Effector CD8-positive, alpha-beta T cell (primary cell): ENCODE results near the gene SKAP2.

Experiments
- DNase-seq: peaks from one replicate; lab custom pipeline; 2025; lab: John Stamatoyannopoulos, UW

Gene SKAP2

DNA sequence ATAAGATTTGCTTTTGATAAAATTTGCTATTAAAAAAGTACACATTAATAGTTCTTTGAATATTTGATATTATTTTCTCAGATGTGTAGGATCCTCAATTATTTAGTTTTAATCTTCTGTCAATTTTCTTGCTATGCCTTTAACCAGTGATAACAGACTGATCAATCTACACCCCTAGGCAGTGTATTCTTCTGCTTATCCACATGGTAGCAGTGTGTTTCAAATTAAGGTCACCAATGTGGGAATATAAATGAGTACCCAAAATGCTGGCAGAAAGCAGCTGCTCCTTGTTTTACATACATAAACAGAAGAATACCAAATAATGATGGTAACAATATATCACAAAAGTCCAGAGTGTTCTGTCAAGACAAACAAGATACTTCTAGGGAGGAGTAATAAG is 87.0 kb downstream of the SKAP2 start:
- no peak for DNase-seq

GRCh38 chr7:26760501-26760900 is 103.9 kb downstream of the SKAP2 start:
- no peak for DNase-seq

GRCh38 chr7:26759108-26759507 is 105.3 kb downstream of the SKAP2 start:
- no peak for DNase-seq

DNA sequence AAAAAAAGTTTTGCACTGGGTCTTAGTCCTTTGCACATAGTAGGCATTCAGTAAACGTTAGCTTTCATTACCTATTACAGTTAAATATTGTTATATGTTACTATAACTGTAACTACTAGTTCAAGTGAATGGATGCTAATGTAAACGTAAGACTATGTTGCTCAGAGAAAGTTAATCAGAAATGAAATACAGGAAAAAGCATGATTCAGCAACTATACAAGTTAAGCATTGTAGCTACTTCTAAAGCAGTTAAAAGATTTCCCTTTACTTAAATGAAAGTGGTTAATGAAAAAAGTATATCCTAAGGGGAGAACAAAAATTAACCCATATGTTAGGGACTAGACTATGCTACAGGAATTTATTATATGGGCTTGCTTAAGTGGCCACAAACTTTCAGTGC is 121.2 kb downstream of the SKAP2 start:
- DNase-seq, result no peak

DNA sequence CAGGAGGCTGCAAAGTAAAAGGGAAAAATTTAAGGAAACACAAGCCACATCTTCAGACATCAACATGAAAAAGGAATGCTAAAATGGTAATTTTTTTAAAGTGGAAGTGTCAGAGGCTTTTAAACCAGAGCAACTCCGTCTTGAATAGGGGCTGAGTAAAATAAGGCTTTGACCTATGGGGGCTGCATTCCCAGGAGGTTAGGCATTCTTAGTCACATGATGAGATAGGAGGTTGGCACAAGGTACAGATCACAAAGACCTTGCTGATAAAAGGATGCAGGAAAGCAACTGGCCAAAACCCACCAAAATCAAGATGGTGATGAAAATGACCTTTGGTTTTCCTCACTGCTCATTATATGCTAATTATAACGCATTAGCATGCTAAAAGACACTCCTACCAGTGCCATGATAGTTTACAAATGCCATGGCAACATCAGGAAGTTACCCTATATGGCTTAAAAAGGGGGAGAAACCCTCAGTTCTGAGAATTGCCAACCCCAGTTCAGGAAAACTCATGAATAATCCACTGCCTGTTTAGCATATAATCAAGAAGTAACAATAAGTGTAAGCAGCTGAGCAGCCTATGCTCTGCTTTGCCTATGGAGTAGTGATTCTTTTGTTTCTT is 128.3 kb downstream of the SKAP2 start:
- no peak for DNase-seq

GRCh38 chr7:26729150-26729775 is 135.1 kb downstream of the SKAP2 start:
- no peak for DNase-seq

DNA sequence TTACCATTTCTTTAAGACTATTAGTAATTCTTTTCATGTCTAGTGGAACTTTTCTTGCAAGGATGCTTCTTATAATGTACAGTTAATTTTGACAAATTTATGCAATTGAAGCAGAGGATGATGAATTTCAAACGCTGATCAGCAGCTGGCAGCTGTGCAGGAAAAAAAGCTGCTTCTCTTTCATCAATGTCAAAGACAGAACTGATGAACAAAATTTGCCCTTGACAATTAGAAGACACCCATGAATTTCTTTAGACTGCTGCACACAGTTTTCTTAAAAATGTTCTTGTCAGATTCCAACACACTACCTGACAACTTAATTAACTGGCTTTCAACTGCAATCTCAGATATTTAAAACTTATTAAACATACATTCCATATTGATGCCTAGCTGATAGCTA is 138.3 kb downstream of the SKAP2 start:
- DNase-seq, result no peak

DNA sequence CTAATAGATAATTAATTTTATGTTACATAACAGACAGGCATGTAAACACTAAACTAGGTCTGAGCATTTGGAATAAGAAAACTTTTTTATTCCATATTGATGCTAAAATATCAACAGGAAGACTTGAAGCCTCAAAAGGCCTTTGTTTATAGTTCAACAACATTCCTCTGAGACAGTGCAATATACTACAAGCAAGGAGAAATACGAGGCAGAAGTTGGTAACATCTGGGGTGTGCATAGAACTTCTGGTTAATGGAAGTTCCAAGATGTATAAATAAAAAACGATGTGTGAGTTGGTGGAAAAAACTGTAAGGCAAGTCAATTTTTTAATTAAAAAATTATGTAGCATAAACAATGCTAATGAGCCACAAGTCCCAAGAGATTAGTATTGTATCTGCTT is 139.6 kb downstream of the SKAP2 start:
- DNase-seq, result no peak

- DNase-seq, result no peak
Measured at GRCh38 chr7:26723129-26723528, 141.3 kb downstream of the SKAP2 start.

DNA sequence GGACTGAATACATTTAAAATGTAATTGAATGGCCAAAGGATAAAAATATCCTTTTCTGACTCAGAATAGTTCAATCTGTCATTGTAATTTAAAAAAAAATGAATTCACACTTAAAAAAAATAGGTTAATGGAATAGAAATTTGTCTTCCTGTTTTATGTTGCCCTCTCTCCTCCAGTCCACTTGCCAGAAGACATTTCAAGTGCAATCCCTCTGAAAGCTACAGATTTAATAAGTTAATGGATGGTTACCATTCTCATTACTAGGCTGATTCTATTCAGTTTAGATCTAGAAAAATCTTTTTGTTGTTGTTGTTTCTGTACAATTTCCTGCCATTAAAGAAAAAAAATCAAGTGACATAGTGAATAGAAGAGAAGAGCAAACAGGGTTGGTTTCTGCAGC is 142.9 kb downstream of the SKAP2 start:
- no peak for DNase-seq

DNA sequence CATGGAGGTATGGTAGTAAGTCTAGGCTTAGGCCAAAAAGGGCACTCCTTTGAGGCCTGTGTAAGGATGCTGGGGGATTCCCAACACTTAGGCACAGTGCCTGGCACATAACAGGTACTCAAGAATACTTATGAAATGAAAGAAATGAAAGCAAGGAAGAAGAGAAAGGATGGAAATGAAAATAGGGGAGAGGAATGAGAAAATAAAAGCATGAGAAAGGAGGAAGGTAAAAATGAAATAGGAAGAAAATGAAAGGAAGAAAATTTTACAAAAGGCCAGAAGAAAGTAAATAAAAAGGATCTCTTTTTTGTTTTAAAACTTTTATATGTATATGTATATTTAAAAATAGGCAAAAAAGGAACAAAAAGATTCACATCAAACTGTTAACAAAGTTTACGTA is 146.3 kb downstream of the SKAP2 start:
- DNase-seq, result no peak

- no peak for DNase-seq
Measured at GRCh38 chr7:26714438-26714837, 150.0 kb downstream of the SKAP2 start.

DNA sequence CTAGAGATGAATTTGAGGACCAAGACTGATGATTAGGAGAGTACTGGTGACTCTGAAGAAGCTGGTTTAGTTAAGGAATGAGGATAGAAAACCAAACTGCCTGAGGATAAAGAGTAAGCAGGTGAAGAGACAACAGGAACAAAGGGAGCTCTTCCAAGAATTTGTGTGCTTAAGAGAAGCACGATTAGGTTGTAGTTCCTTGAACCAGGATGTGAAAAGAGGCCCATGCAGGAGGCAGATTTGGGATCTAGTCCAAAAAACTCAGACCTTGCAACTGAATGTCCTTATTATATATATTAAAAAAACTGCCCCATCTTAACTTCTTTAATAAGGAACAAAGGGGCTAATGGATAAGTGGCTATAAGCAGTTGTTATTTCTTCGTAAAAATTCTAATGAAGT is 150.4 kb downstream of the SKAP2 start:
- DNase-seq, result no peak

- DNase-seq, result no peak
Measured at GRCh38 chr7:26709210-26709990, 155.0 kb downstream of the SKAP2 start.

DNA sequence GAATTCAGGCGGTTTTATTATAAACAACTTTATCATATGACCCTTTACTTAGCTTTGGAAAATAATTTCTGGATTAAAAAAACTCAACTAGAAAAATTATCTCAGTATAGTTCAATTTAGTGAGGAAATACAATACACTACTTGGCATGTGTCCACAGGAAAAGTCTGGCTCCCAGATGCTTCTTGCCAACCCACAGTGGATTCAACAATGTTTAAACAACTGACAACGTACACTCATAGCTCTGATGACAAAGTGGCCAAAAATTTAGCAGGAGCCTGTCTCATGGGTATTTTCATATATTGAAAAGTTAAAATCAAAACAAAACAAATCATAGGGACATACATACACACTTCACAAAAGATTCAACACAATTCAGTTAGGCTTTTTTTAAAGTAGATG is 158.8 kb downstream of the SKAP2 start:
- no peak for DNase-seq

GRCh38 chr7:26704786-26705185 is 159.6 kb downstream of the SKAP2 start:
- no peak for DNase-seq

DNA sequence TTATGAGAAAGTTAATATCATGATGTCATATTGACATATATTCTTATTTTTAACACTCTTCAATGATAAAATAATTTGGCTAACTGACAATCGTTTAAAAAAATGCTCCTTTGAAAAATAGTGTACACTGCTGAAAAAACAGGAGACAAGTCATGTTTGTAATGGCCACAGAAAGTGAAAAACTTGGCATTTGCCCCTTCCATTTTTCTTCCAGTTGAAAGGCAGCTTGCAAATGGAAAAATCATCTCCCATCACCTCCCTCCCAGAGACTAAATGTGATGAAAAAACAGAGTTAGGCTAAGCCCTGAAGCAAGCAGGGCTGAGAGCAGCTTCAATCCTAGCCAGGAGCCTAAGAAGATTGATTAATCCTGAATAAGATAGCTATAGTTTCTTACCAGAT is 160.4 kb downstream of the SKAP2 start:
- no peak for DNase-seq

DNA sequence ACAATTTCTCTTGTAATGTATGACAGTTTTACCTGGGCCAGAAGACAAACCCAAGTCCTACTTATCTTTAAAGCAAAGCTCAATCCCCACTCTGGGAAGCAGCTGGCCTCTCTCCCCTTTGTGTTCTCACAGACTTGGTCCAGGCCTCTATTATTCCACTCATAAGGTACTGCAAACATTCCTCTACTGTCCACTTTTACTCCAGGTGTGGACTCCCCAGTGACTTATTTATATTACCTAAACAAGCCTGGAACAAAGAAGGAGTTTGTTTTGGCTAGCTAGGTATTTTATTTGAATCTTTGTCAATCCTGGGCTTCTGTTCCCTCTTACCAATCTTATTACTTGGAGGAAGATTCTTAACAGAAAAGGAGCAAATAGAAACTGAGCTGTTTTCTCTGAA is 163.5 kb downstream of the SKAP2 start:
- DNase-seq, result no peak

GRCh38 chr7:26700386-26700785 is 164.0 kb downstream of the SKAP2 start:
- no peak for DNase-seq

GRCh38 chr7:26699766-26700165 is 164.6 kb downstream of the SKAP2 start:
- no peak for DNase-seq

- DNase-seq, result no peak
Measured at GRCh38 chr7:26698806-26699205, 165.6 kb downstream of the SKAP2 start.

DNA sequence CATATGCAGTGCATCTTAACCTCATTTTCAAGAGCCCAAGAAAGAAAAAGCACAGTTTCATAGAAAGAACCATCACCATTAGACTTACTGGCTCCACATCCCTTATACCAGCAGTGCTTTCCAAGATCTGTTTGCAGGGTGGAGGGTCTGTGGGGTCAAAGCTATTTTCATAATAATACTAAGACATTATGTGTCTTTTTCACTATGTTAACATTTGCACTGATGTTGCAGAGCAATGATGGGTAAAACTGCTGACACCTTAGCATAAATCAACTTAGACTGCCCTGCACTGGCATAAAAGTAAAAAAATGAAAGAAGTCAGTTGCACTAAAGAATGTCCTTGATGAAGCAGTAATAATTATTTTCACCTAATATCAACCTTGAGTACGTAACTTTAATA is 166.2 kb downstream of the SKAP2 start:
- no peak for DNase-seq

GRCh38 chr7:26696978-26697377 is 167.4 kb downstream of the SKAP2 start:
- DNase-seq, result no peak
